ENCODE data around the gene PTPRN2. TPM values are rescaled to one million over a fixed set of nuclear protein-coding genes. Genes with fewer than 3 reads are reported as not detected.

PTPRN2 gene
- total and polyA plus RNA-seq, 2 of the 13 experiments (the other 11 are each of a cell fraction or from before 2014, with no cell fraction given), result 2.5 to 24.2 TPM

DNA sequence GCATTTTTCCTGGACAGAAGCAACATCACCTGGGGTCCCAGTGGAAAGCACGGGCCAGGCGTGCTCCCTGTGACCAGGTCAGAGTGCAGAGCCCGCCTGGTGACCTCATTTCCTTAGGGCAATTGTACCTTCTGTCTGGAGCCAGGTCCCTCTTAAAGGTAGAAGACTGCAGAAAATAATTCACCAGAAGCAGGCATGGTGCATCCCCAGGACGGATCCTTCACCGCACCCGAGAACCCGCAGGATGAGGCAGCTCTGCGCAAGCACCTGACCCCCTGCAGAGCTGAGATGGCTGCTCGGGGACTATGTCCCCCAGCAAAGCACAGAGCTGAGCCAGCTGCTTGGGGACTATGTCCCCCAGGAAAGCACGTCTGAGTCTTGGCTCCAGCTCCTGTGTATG lies 557.6 kb downstream of the PTPRN2 start (continued):
- TF ChIP-seq NFAT5 (CRISPR knock-in tag; IDR thresholded peaks at IDR 0.05), result no peak
- TF ChIP-seq ZNF883 (CRISPR knock-in tag; IDR thresholded peaks at IDR 0.05; ENCODE audit: not compliant biosample characterization), result no peak
- TF ChIP-seq ZNF430 (CRISPR knock-in tag; IDR thresholded peaks at IDR 0.05), result no peak
- TF ChIP-seq SSRP1 (CRISPR knock-in tag; IDR thresholded peaks at IDR 0.05), result no peak
- no peak for TF ChIP-seq CHCHD3 (CRISPR knock-in tag; IDR thresholded peaks at IDR 0.05)
- TF ChIP-seq ZNF274 (CRISPR knock-in tag; IDR thresholded peaks at IDR 0.05), result no peak
- no peak for TF ChIP-seq ZNF672 (CRISPR knock-in tag; IDR thresholded peaks at IDR 0.05)
- TF ChIP-seq MAFG (CRISPR knock-in tag; IDR thresholded peaks at IDR 0.05), result no peak

DNA sequence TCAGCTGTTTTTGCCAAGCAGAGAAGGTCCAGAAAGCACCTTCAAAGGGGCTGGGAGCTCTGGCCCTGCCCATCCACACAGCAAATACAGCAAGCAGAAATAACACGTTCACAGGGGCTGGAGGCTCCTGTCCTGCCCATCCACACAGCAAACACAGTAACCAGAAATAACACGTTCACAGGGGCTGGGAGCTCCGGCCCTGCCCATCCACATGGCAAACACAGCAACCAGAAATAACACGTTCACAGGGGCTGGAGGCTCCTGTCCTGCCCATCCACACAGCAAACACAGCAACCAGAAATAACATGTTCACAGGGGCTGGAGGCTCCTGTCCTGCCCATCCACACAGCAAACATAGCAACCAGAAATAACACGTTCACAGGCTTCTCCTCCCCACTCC lies 558.1 kb downstream of the PTPRN2 start:
- CTCF ChIA-PET (ENCODE audit: low intra/inter-chr PET ratio, low total read pairs), result no interaction called here
- 0% methylated on average over 2 of the region's 5 CpGs for WGBS (ENCODE audit: low lambda C conversion rate)
- ATAC-seq, result peak; percentile 53
- TF ChIP-seq, protein P1, sequence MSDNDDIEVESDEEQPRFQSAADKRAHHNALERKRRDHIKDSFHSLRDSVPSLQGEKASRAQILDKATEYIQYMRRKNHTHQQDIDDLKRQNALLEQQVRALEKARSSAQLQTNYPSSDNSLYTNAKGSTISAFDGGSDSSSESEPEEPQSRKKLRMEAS (IDR thresholded peaks at IDR 0.05), result peak; percentile 49; the same call in 1 of the 2 replicates
- TF ChIP-seq EEA1 (CRISPR knock-in tag; IDR thresholded peaks at IDR 0.05; ENCODE audit: borderline replicate concordance) (no peak), PHF21A (CRISPR knock-in tag; IDR thresholded peaks at IDR 0.05) (0 out of 2 replicates have a peak, but pooled peaks have one; percentile 37), ZNF180 (CRISPR knock-in tag; IDR thresholded peaks at IDR 0.05; ENCODE audit: borderline replicate concordance, low read depth) (no peak), FOXA3 (CRISPR knock-in tag; IDR thresholded peaks at IDR 0.05) (no peak), TGIF2 (CRISPR knock-in tag; IDR thresholded peaks at IDR 0.05) (no peak), ISL2 (CRISPR knock-in tag; IDR thresholded peaks at IDR 0.05) (no peak), SMAD3 (CRISPR knock-in tag; IDR thresholded peaks at IDR 0.05) (no peak), NFRKB (IDR thresholded peaks at IDR 0.05) (no peak), ZFP36L2 (CRISPR knock-in tag; IDR thresholded peaks at IDR 0.05) (no peak), NR2F2 (IDR thresholded peaks at IDR 0.05; ENCODE audit: borderline replicate concordance, low read depth) (0 out of 2 replicates have a peak, but pooled peaks have one; percentile 30), HDAC1 (CRISPR knock-in tag; IDR thresholded peaks at IDR 0.05) (0 out of 2 replicates have a peak, but pooled peaks have one; percentile 12)

More for the DNA sequence above, 558.1 kb downstream of the PTPRN2 start:
- intact Hi-C loops (cut with micrococcal nuclease; ENCODE audit: unreplicated experiment) (no loop called here), in situ Hi-C loops (cut with HindIII; ENCODE audit: extremely low pct_ligation_motif_present, low pct_unique_long_range_greater_than_20kb) (no loop called here)
- POLR2A ChIA-PET, result no interaction called here
- H4K20me1 ChIP-seq (ENCODE audit: insufficient read depth, low read length), result peaks cover 12% of the 10 kb centered on the region; the same call in 1 of the 2 replicates
- peak overlapping the region; percentile 65 for H3K27ac ChIP-seq (ENCODE audit: extremely low read length, insufficient read depth, low read length)
- peaks cover 48% of the 10 kb centered on the region for H3K4me1 ChIP-seq (ENCODE audit: insufficient read depth, low read length)
- H3K9me3 ChIP-seq (ENCODE audit: low read length), result no peaks in the 10 kb centered on the region
- H3K4me3 ChIP-seq (replicated peaks in 1 of 3; ENCODE audit: insufficient read depth in 1 of 3, low read depth in 2 of 3, low read length in 3 of 3), result peak overlapping the region in 1 of 3 experiments; percentile 24; a peak in 1 of 6 replicates
- no peak overlapping the region for H2AFZ ChIP-seq (ENCODE audit: low read length)
- peaks cover 0 to 3% of the 10 kb centered on the region in 2 experiments; a peak in 1 of 5 replicates for H3K27me3 ChIP-seq (ENCODE audit: control insufficient read depth in 1 of 2, insufficient read depth in 2 of 2, low read length in 2 of 2)
- BruUV-seq (replicated peaks), result no TSS peak
- H3K79me2 ChIP-seq (ENCODE audit: insufficient read depth, low read length), result no peaks in the 10 kb centered on the region
- H3K9ac ChIP-seq (ENCODE audit: insufficient read depth, low read depth, low read length), result no peak overlapping the region
- FAIRE-seq (peak; percentile 61), DNase-seq (ENCODE audit: low spot score) (no peak)
- no peaks in the 10 kb centered on the region for H3K36me3 ChIP-seq (replicated peaks in 1 of 2; ENCODE audit: control insufficient read depth in 1 of 2, insufficient read depth in 2 of 2, low read length in 2 of 2)
- H3K4me2 ChIP-seq (ENCODE audit: low read depth, low read length), result peak overlapping the region; percentile 62
